DND-41 (cell line): ENCODE results near the gene MELK.

Source experiments
- EZH2 ChIP-seq: IDR thresholded peaks from 3 replicates; pipeline ENCODE4 v1.6.1; 2012; ENCODE audit warnings: borderline replicate concordance, low read depth, mild to moderate bottlenecking, moderate library complexity, low read length, inconsistent platforms; ENCODE audit not compliant: severe bottlenecking
- TF ChIP-seq, protein P1 (sequence below): IDR thresholded peaks from 2 replicates; pipeline ENCODE4 v1.5.1; 2012; ENCODE audit warnings: borderline replicate concordance, low read length, moderate library complexity, mild to moderate bottlenecking; ENCODE audit not compliant: poor library complexity, severe bottlenecking; ENCODE audit errors: extremely low read depth

DNA sequence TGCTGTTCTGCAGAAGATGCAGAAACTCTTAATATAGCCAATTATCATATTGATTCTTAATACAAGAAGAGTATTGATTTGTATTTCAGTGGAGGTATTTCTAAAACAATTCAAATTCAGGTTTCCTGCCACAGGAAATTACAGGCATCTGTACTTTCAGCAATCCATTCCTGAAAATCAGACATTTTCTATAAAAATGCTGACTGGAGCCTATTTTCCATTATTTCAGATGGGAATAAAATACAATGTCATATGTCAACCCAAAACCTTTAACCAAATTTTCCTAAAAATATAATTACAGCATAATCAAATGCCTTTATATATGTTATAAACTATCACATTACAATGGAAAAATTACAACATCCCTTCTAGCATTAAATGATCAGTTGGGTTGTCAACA, 131.5 kb downstream of the MELK start:
- TF ChIP-seq, protein P1, sequence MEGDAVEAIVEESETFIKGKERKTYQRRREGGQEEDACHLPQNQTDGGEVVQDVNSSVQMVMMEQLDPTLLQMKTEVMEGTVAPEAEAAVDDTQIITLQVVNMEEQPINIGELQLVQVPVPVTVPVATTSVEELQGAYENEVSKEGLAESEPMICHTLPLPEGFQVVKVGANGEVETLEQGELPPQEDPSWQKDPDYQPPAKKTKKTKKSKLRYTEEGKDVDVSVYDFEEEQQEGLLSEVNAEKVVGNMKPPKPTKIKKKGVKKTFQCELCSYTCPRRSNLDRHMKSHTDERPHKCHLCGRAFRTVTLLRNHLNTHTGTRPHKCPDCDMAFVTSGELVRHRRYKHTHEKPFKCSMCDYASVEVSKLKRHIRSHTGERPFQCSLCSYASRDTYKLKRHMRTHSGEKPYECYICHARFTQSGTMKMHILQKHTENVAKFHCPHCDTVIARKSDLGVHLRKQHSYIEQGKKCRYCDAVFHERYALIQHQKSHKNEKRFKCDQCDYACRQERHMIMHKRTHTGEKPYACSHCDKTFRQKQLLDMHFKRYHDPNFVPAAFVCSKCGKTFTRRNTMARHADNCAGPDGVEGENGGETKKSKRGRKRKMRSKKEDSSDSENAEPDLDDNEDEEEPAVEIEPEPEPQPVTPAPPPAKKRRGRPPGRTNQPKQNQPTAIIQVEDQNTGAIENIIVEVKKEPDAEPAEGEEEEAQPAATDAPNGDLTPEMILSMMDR: no peak
- TF ChIP-seq EZH2: no peak
